K562 (cell line): ENCODE data around the gene RNF213. TPM values are rescaled to one million over a fixed set of nuclear protein-coding genes. Genes with fewer than 3 reads are reported as not detected.

Source experiments
- ATAC-seq: fragments of 200-7000 bp; cut with Tn5 transposase; 3 replicates; pipeline ENCODE4 v1.9.1; 2020; ENCODE audit warnings: moderate library complexity
- BruUV-seq: library from RNA; stranded (reverse); fragments of 400-500 nt; replicated peaks from 2 replicates; lab custom pipeline; 2021; lab: Mats Ljungman, UMichigan
- CTCF ChIA-PET: fragments of 300-600 bp; formaldehyde crosslinking; extraction: SDS; loops from one replicate; lab custom pipeline; 2021; ENCODE audit warnings: low intra/inter-chr PET ratio; lab: Yijun Ruan, JAX
- POLR2A ChIA-PET: fragments of 300-600, 350-650 bp; sonication (Branson Sonifier 250); formaldehyde crosslinking; extraction: SDS; loops from one replicate; lab custom pipeline; 2021; ENCODE audit warnings: antibody characterized with exemption, inconsistent platforms; lab: Yijun Ruan, JAX
- DNase-seq, 4 experiments: peaks; one replicate each; pipeline versions ENCODE4 v3.0.0 to v3.0.0-alpha.2; 2011 to 2018; ENCODE audit warnings: low spot score in 3 of 4, mixed read lengths in 3 of 4; ENCODE audit errors: extremely low read depth in 1 of 4
- FAIRE-seq: peaks from 2 replicates; lab custom pipeline; 2011; peaks lifted over from hg19 to GRCh38; lab: Jason Lieb, UNC
- H2AFZ ChIP-seq: 2 replicates; pipeline ENCODE4 v1.6.0; 2011; ENCODE audit warnings: low read depth, low read length, control low read depth, inconsistent platforms
- H3K27ac ChIP-seq: fragments of 200-600 bp; 3 replicates; pipeline ENCODE4 v1.8.0; 2011; ENCODE audit warnings: low read depth, mild to moderate bottlenecking, control low read depth, inconsistent platforms, low read length, moderate library complexity, mixed read lengths; ENCODE audit errors: extremely low read depth
- H3K27me3 ChIP-seq, 2 experiments: fragments of 300-600 bp in 1 of 2; 2 replicates in 1 of 2; 3 replicates in 1 of 2; pipeline versions ENCODE4 v1.6.0 to v1.8.0; 2011; ENCODE audit warnings: inconsistent platforms in 2 of 2, low read length in 2 of 2, mild to moderate bottlenecking in 1 of 2, mixed read lengths in 1 of 2, moderate library complexity in 1 of 2; ENCODE audit not compliant: control insufficient read depth in 2 of 2, insufficient read depth in 2 of 2
- H3K36me3 ChIP-seq: fragments of 300-600 bp; 3 replicates; pipeline ENCODE4 v1.8.0; 2011; ENCODE audit warnings: mild to moderate bottlenecking, low read length, inconsistent platforms; ENCODE audit not compliant: control insufficient read depth, insufficient read depth
- H3K4me1 ChIP-seq, 2 experiments: fragments of 200-600 bp in 1 of 2; replicated peaks in 1 of 2; 2 replicates in 1 of 2; 3 replicates in 1 of 2; pipeline versions ENCODE4 v1.5.1 to v1.8.0; 2011; ENCODE audit warnings: inconsistent platforms in 2 of 2, low read length in 2 of 2, mild to moderate bottlenecking in 1 of 2, mixed read lengths in 1 of 2, moderate library complexity in 1 of 2; ENCODE audit not compliant: control insufficient read depth in 2 of 2, insufficient read depth in 2 of 2
- H3K4me2 ChIP-seq: 2 replicates; pipeline ENCODE4 v1.6.1; 2011; ENCODE audit warnings: low read length, control low read depth, inconsistent platforms, mixed read lengths; ENCODE audit not compliant: insufficient read depth
- H3K4me3 ChIP-seq: fragments of 200-600 bp; sonication (generic), shearing (Covaris generic); 2 replicates; pipeline ENCODE4 v1.5.1; 2016; ENCODE audit warnings: control low read depth, inconsistent platforms
- H3K79me2 ChIP-seq: fragments of 200-600 bp; 3 replicates; pipeline ENCODE4 v1.8.0; 2011; ENCODE audit warnings: low read length, inconsistent platforms; ENCODE audit not compliant: control insufficient read depth, insufficient read depth
- H3K9ac ChIP-seq, 2 experiments: 2 replicates each; pipeline versions ENCODE4 v1.6.0 to v1.6.1; 2011; ENCODE audit warnings: low read depth in 2 of 2, low read length in 2 of 2, control low read depth in 1 of 2, inconsistent platforms in 1 of 2, mild to moderate bottlenecking in 1 of 2, mixed read lengths in 1 of 2; ENCODE audit not compliant: insufficient read depth in 1 of 2
- H3K9me1 ChIP-seq: one replicate; pipeline ENCODE4 v1.6.0; 2011; ENCODE audit warnings: inconsistent platforms, mild to moderate bottlenecking, low read length, moderate library complexity; ENCODE audit not compliant: control insufficient read depth, insufficient read depth
- H3K9me3 ChIP-seq: replicated peaks from 2 replicates; pipeline ENCODE4 v1.5.1; 2011; ENCODE audit warnings: low read depth, low read length, inconsistent platforms; ENCODE audit not compliant: control insufficient read depth, insufficient read depth
- H4K20me1 ChIP-seq: replicated peaks from 2 replicates; pipeline ENCODE4 v1.6.1; 2011; ENCODE audit warnings: low read length, inconsistent platforms, mixed read lengths; ENCODE audit not compliant: control insufficient read depth, insufficient read depth
- ATF3 ChIP-seq, 2 experiments: fragments of 450-650 bp in 1 of 2; sonication (generic) in 1 of 2; formaldehyde crosslinking in 1 of 2; IDR thresholded peaks in 1 of 2; conservative IDR thresholded peaks in 1 of 2; 2 replicates each; pipeline versions ENCODE4 v1.6.1 to v1.8.1; 2016 to 2023; ENCODE audit warnings: mild to moderate bottlenecking in 2 of 2, moderate library complexity in 2 of 2, inconsistent platforms in 1 of 2, missing genetic modification reagents in 1 of 2
- CCNT2 ChIP-seq: IDR thresholded peaks from 2 replicates; pipeline ENCODE4 v1.6.1; 2011; ENCODE audit warnings: borderline replicate concordance, low read depth, mild to moderate bottlenecking, moderate library complexity, mixed read lengths, low read length; ENCODE audit not compliant: insufficient read length; ENCODE audit errors: extremely low read depth
- ELK3 ChIP-seq: fragments of 450-650 bp; formaldehyde crosslinking; IDR thresholded peaks from 2 replicates; pipeline ENCODE4 v1.4.0; 2020; ENCODE audit warnings: mild to moderate bottlenecking
- GATAD2A ChIP-seq: fragments of 450-650 bp; IDR thresholded peaks from 2 replicates; pipeline ENCODE4 v1.6.1; 2017
- GTF2B ChIP-seq: IDR thresholded peaks from 2 replicates; pipeline ENCODE4 v1.6.1; 2011; ENCODE audit not compliant: insufficient read length; ENCODE audit errors: extremely low read depth
- JUNB ChIP-seq: fragments of 450-650 bp; formaldehyde crosslinking; conservative IDR thresholded peaks from 2 replicates; pipeline ENCODE4 v1.4.0; 2020; ENCODE audit warnings: mild to moderate bottlenecking
- KLF6 ChIP-seq: fragments of 250-450 bp; sonication (Bioruptor Pico); IDR thresholded peaks from 2 replicates; pipeline ENCODE4 v1.4.0; 2020; ENCODE audit warnings: mild to moderate bottlenecking, moderate library complexity, borderline replicate concordance
- LCOR ChIP-seq: sonication (generic); formaldehyde crosslinking; IDR thresholded peaks from 2 replicates; pipeline ENCODE4 v1.8.0; 2022; ENCODE audit warnings: mild to moderate bottlenecking, missing genetic modification reagents
- MAFG ChIP-seq: fragments of 450-650 bp; conservative IDR thresholded peaks from 2 replicates; pipeline ENCODE4 v1.6.1; 2016; ENCODE audit warnings: missing genetic modification characterization, missing compliant biosample characterization
- MEF2D ChIP-seq: conservative IDR thresholded peaks from 2 replicates; pipeline ENCODE4 v1.6.1; 2016; ENCODE audit warnings: low read depth, missing genetic modification characterization, missing compliant biosample characterization
- MXI1 ChIP-seq: IDR thresholded peaks from 2 replicates; pipeline ENCODE4 v1.6.1; 2011; ENCODE audit warnings: low read depth, mild to moderate bottlenecking, improper control_type of control experiment, low read length
- NCOA2 ChIP-seq, 2 experiments: fragments of 450-650 bp; IDR thresholded peaks; 2 replicates each; pipeline ENCODE4 v1.6.1; 2018; ENCODE audit warnings: mild to moderate bottlenecking in 2 of 2, moderate library complexity in 1 of 2; ENCODE audit not compliant: partially characterized antibody in 2 of 2
- NCOA4 ChIP-seq: fragments of 450-650 bp; IDR thresholded peaks from 2 replicates; pipeline ENCODE4 v1.6.1; 2018; ENCODE audit warnings: mild to moderate bottlenecking; ENCODE audit not compliant: partially characterized antibody
- NELFE ChIP-seq: IDR thresholded peaks from 2 replicates; pipeline ENCODE4 v1.6.1; 2011; ENCODE audit warnings: mild to moderate bottlenecking; ENCODE audit not compliant: insufficient read depth, insufficient read length
- OTX1 ChIP-seq: fragments of 450-650 bp; formaldehyde crosslinking; IDR thresholded peaks from 2 replicates; pipeline ENCODE4 v1.4.0; 2022; ENCODE audit warnings: mild to moderate bottlenecking
- TAL1 ChIP-seq: fragments of 450-650 bp; IDR thresholded peaks from 2 replicates; pipeline ENCODE4 v1.6.1; 2016; ENCODE audit warnings: mild to moderate bottlenecking
- TEAD1 ChIP-seq, 2 experiments: fragments of 450-650 bp in 1 of 2; sonication (generic) in 1 of 2; formaldehyde crosslinking; IDR thresholded peaks; 2 replicates each; pipeline versions ENCODE4 v1.4.0 to v1.8.0; 2020 to 2022; ENCODE audit warnings: mild to moderate bottlenecking in 2 of 2, missing genetic modification reagents in 1 of 2
- ZBTB8A ChIP-seq: fragments of 450-650 bp; IDR thresholded peaks from 2 replicates; pipeline ENCODE4 v1.6.1; 2018; ENCODE audit warnings: mild to moderate bottlenecking, moderate library complexity; ENCODE audit not compliant: partially characterized antibody
- WGBS: fragments of 100-300 bp; shearing (Covaris generic); methylation state at CpG from one replicate; pipeline ENCODE4 v1.1.6; 2016; ENCODE audit warnings: low coverage, mixed read lengths; ENCODE audit not compliant: insufficient coverage; ENCODE audit errors: missing lambda C conversion rate; 5-methylcytosine and 5-hydroxymethylcytosine counted together
- in situ Hi-C: fragments of 300-500 bp; cut with MboI; formaldehyde crosslinking; loops from 4 replicates; pipeline ENCODE4 v1.15.0; 2018; ENCODE audit warnings: inconsistent platforms, mixed read lengths
- intact Hi-C: fragments of 100-400 bp; cut with micrococcal nuclease; formaldehyde crosslinking; loops from 2 replicates; pipeline ENCODE4 v1.14.2; 2022
- polyA plus RNA-seq, 8 experiments: library from polyadenylated mRNA; depleted of rRNA in 4 of 8; stranded (reverse) in 5 of 8; unstranded in 3 of 8; fragments of >200 nt; fragmentation: Nextera tagmentation in 2 of 8; fragmentation: Illumina TruSeq in 1 of 8; extraction: Ambion mirVana in 2 of 8; extraction: Trizol in 1 of 8; gene quantifications; 2 replicates each; pipeline versions ENCODE4 v1.2.1 to v1.2.3, GENCODE V29; 2011 to 2014; ENCODE audit warnings: inconsistent platforms in 1 of 8, missing spikeins in 1 of 8
- total RNA-seq, 7 experiments: library from RNA; depleted of rRNA in 6 of 7; stranded (reverse); fragments of >200 nt in 6 of 7; fragmentation: Illumina TruSeq in 2 of 7; extraction: Trizol in 2 of 7; gene quantifications; 2 replicates each; pipeline versions ENCODE4 v1.2.1 to v1.2.3, GENCODE V29; 2011 to 2021; ENCODE audit warnings: low replicate concordance in 1 of 7

Gene RNF213
- total and polyA plus RNA-seq, 9 of the 15 experiments (the other 6 are each of a cell fraction or from before 2014, with no cell fraction given): 5.3 to 33.6 (median 17.9) TPM

- TF ChIP-seq KLF6 (CRISPR knock-in tag) (no peak), MAFG (tag) (no peak), OTX1 (no peak), NCOA2 (IDR thresholded peaks at IDR 0.05; ENCODE audit: partially characterized antibody in 2 of 2) (no peak), ELK3 (CRISPR knock-in tag) (no peak), JUNB (CRISPR knock-in tag) (no peak), TAL1 (no peak), ATF3 (IDR thresholded peaks at IDR 0.05) (no peak), ATF3 (CRISPR knock-in tag; conservative IDR thresholded peaks at IDR 0.05) (no peak), MXI1 (no peak), TEAD1 (CRISPR knock-in tag; IDR thresholded peaks at IDR 0.05) (no peak), NELFE (no peak), GATAD2A (no peak), MEF2D (tag) (no peak), CCNT2 (no peak), LCOR (CRISPR knock-in tag) (no peak), ZBTB8A (no peak), NCOA4 (no peak), GTF2B (no peak)
- TF ChIP-seq, all 486 proteins: peak for 0
- Histone ChIP-seq H3K27ac (no peak overlapping the region), H3K79me2 (no peaks in the 10 kb centered on the region), H3K4me1 (no peaks in the 10 kb centered on the region), H3K4me2 (no peak overlapping the region), H3K36me3 (peaks cover 24% of the 10 kb centered on the region; the same call in 1 of the 3 replicates), H4K20me1 (no peaks in the 10 kb centered on the region), H2AFZ (no peak overlapping the region), H3K9me3 (no peaks in the 10 kb centered on the region), H3K9me1 (no peaks in the 10 kb centered on the region), H3K9ac (peak overlapping the region in 1 of 2 experiments; percentile 48; a peak in 1 of 4 replicates), H3K27me3 (peaks cover 11 to 29% of the 10 kb centered on the region in 2 experiments; a peak in 4 of 5 replicates), H3K4me3 (no peak overlapping the region)
- FAIRE-seq (no peak), DNase-seq (no peak), ATAC-seq (no peak)
- no TSS peak for BruUV-seq
- intact Hi-C loops: no loop called here
- POLR2A ChIA-PET: interaction anchor here (0.6 kb wide), 1 partner anchor 10 kb away, joined by 3 read pairs; no protein-coding TSS in a partner anchor
- in situ Hi-C loops: no loop called here
- 21% methylated on average over 7 of the region's 9 CpGs for WGBS
- CTCF ChIA-PET: no interaction called here
These were observed 135.7 kb downstream of the RNF213 start for GRCh38 chr17:80396157-80397033.
